PC-3 (cell line): ENCODE results near the gene IMPA2. TPM values are rescaled to one million over a fixed set of nuclear protein-coding genes. Genes with fewer than 3 reads are reported as not detected.

Experiments
- ATAC-seq: fragments of 200-7000 bp; cut with Tn5 transposase; 2 replicates; pipeline ENCODE4 v1.9.1; 2020; ENCODE audit warnings: mild to moderate bottlenecking, moderate library complexity
- BruUV-seq: library from RNA; stranded (reverse); fragments of 400-500 nt; replicated peaks from 2 replicates; lab custom pipeline; 2021; lab: Mats Ljungman, UMichigan
- CTCF ChIA-PET: fragments of 300-600 bp; sonication (Branson Sonifier 250); formaldehyde crosslinking; loops from one replicate; lab custom pipeline; 2022; ENCODE audit warnings: antibody characterized with exemption; lab: Charles Lee
- POLR2A ChIA-PET: fragments of 300-600 bp; sonication (Branson Sonifier 250); formaldehyde crosslinking; loops from one replicate; lab custom pipeline; 2022; ENCODE audit warnings: antibody characterized with exemption; ENCODE audit not compliant: unreplicated experiment; lab: Charles Lee
- DNase-seq: peaks from one replicate; pipeline ENCODE4 v3.0.0-alpha.2; 2015
- H2AFZ ChIP-seq: fragments of 300-600 bp; sonication (generic); 2 replicates; pipeline ENCODE4 v1.6.0; 2016; ENCODE audit warnings: antibody characterized with exemption, low read length
- H3F3A ChIP-seq: fragments of 300-600 bp; sonication (generic); one replicate; pipeline ENCODE4 v1.6.0; 2017; ENCODE audit warnings: antibody characterized with exemption, low read length, control low read depth, mild to moderate bottlenecking; ENCODE audit not compliant: unreplicated experiment
- H3K27ac ChIP-seq: fragments of 300-600 bp; sonication (generic); 2 replicates; pipeline ENCODE4 v1.5.1; 2016; ENCODE audit warnings: mild to moderate bottlenecking, low read length
- H3K27me3 ChIP-seq: fragments of 300-600 bp; sonication (generic); 2 replicates; pipeline ENCODE4 v1.6.1; 2016; ENCODE audit warnings: low read length, mixed read lengths
- H3K36me3 ChIP-seq: fragments of 300-600 bp; sonication (generic); 2 replicates; pipeline ENCODE4 v1.6.1; 2016; ENCODE audit warnings: low read depth, mixed run types, low read length, mixed read lengths
- H3K4me1 ChIP-seq: fragments of 300-600 bp; sonication (generic); 2 replicates; pipeline ENCODE4 v1.5.1; 2016; ENCODE audit warnings: low read length; ENCODE audit not compliant: insufficient read depth
- H3K4me2 ChIP-seq: fragments of 300-600 bp; sonication (generic); 2 replicates; pipeline ENCODE4 v1.6.0; 2016; ENCODE audit warnings: low read length
- H3K4me3 ChIP-seq: fragments of 300-600 bp; sonication (generic); 2 replicates; pipeline ENCODE4 v1.5.1; 2016; ENCODE audit warnings: mild to moderate bottlenecking, low read length, mixed read lengths
- H3K79me2 ChIP-seq: fragments of 300-600 bp; sonication (generic); 2 replicates; pipeline ENCODE4 v1.6.1; 2017; ENCODE audit warnings: low read length, mixed read lengths
- H3K9ac ChIP-seq: fragments of 300-600 bp; sonication (generic); 2 replicates; pipeline ENCODE4 v1.6.0; 2016; ENCODE audit warnings: mild to moderate bottlenecking, low read length
- H3K9me2 ChIP-seq: fragments of 300-600 bp; sonication (generic); replicated peaks from 2 replicates; pipeline ENCODE4 v1.6.1; 2016; ENCODE audit warnings: mixed run types, low read length, mixed read lengths
- H3K9me3 ChIP-seq: fragments of 300-600 bp; sonication (generic); 2 replicates; pipeline ENCODE4 v1.6.1; 2016; ENCODE audit warnings: low read length, mixed read lengths
- H4K20me1 ChIP-seq: fragments of 300-600 bp; sonication (generic); 2 replicates; pipeline ENCODE4 v1.6.1; 2016; ENCODE audit warnings: low read length, mixed read lengths
- CTCF ChIP-seq: fragments of 300-600 bp; sonication (generic); conservative IDR thresholded peaks from 2 replicates; pipeline ENCODE4 v1.5.1; 2017; ENCODE audit warnings: antibody characterized with exemption, low read depth, mild to moderate bottlenecking, low read length
- EZH2 ChIP-seq: fragments of 300-600 bp; sonication (generic); IDR thresholded peaks from one replicate; pipeline ENCODE4 v1.6.1; 2017; ENCODE audit warnings: antibody characterized with exemption, mild to moderate bottlenecking, low read length; ENCODE audit not compliant: unreplicated experiment
- EZH2phosphoT487 ChIP-seq: fragments of 300-600 bp; sonication (generic); IDR thresholded peaks from 2 replicates; pipeline ENCODE4 v1.6.1; 2018; ENCODE audit warnings: mild to moderate bottlenecking, antibody characterized with exemption, low read length, borderline replicate concordance
- intact Hi-C: fragments of 100-400 bp; cut with micrococcal nuclease; formaldehyde crosslinking; loops from 2 replicates; pipeline ENCODE4 v1.9.0; 2023
- total RNA-seq: library from RNA; depleted of rRNA; stranded (reverse); fragments of >200 nt; gene quantifications from 2 replicates; pipeline ENCODE4 v1.2.3, GENCODE V29; 2014

IMPA2 gene
- total RNA-seq, 1 experiment from 2014 or later, result 38.2 TPM

GRCh38 chr18:12060182-12060870, 79.0 kb downstream of the IMPA2 start:
- Histone ChIP-seq H3K27ac (no peak overlapping the region), H3F3A (no peaks in the 10 kb centered on the region), H3K36me3 (no peaks in the 10 kb centered on the region), H3K9me3 (no peaks in the 10 kb centered on the region), H3K79me2 (no peaks in the 10 kb centered on the region), H3K4me3 (no peak overlapping the region), H3K9ac (no peak overlapping the region), H4K20me1 (no peaks in the 10 kb centered on the region), H2AFZ (0 out of 2 replicates have a peak overlapping the region, but pooled peaks have one; percentile 26), H3K4me1 (no peaks in the 10 kb centered on the region), H3K9me2 (no peaks in the 10 kb centered on the region), H3K4me2 (no peak overlapping the region), H3K27me3 (no peaks in the 10 kb centered on the region)
- POLR2A ChIA-PET, result no interaction called here
- no peak for TF ChIP-seq EZH2phosphoT487
- no peak for TF ChIP-seq EZH2
- TF ChIP-seq CTCF, result no peak
- intact Hi-C loops, result no loop called here
- DNase-seq (peak; percentile 45), ATAC-seq (peak; percentile 90)
- CTCF ChIA-PET, result no interaction called here
- no TSS peak for BruUV-seq

GRCh38 chr18:12061685-12062084, 80.4 kb downstream of the IMPA2 start:
- H3K4me1 ChIP-seq, result no peaks in the 10 kb centered on the region
- H3F3A ChIP-seq, result no peaks in the 10 kb centered on the region
- no peak overlapping the region for H3K4me2 ChIP-seq
- TF ChIP-seq EZH2 (no peak), EZH2phosphoT487 (no peak), CTCF (no peak)
- no peak overlapping the region for H3K4me3 ChIP-seq
- no peaks in the 10 kb centered on the region for H4K20me1 ChIP-seq
- H3K36me3 ChIP-seq, result no peaks in the 10 kb centered on the region
- H3K79me2 ChIP-seq, result no peaks in the 10 kb centered on the region
- BruUV-seq, result no TSS peak
- no peak overlapping the region for H3K27ac ChIP-seq
- no peaks in the 10 kb centered on the region for H3K27me3 ChIP-seq
- ChIA-PET POLR2A (no interaction called here), CTCF (no interaction called here)
- no peak overlapping the region for H2AFZ ChIP-seq
- ATAC-seq, result no peak
- no peaks in the 10 kb centered on the region for H3K9me2 ChIP-seq
- intact Hi-C loops, result no loop called here
- no peak overlapping the region for H3K9ac ChIP-seq
- no peak for DNase-seq
- H3K9me3 ChIP-seq, result no peaks in the 10 kb centered on the region

GRCh38 chr18:12062974-12063373, 81.7 kb downstream of the IMPA2 start:
- Histone ChIP-seq H3K9me2 (no peaks in the 10 kb centered on the region), H3K79me2 (no peaks in the 10 kb centered on the region), H3K9me3 (no peaks in the 10 kb centered on the region), H3F3A (no peaks in the 10 kb centered on the region), H3K27me3 (no peaks in the 10 kb centered on the region), H3K36me3 (no peaks in the 10 kb centered on the region), H3K4me3 (no peak overlapping the region), H3K27ac (no peak overlapping the region), H2AFZ (no peak overlapping the region), H3K9ac (no peak overlapping the region), H3K4me2 (no peak overlapping the region), H3K4me1 (no peaks in the 10 kb centered on the region), H4K20me1 (no peaks in the 10 kb centered on the region)
- no peak for DNase-seq
- BruUV-seq, result no TSS peak
- no peak for TF ChIP-seq EZH2
- no peak for TF ChIP-seq CTCF
- TF ChIP-seq EZH2phosphoT487, result no peak
- ATAC-seq, result no peak
- intact Hi-C loops, result no loop called here
- ChIA-PET CTCF (no interaction called here), POLR2A (no interaction called here)
